Thyroid gland (tissue), 4 donors: ENCODE results near the gene WNT5A. TPM values are rescaled to one million over a fixed set of nuclear protein-coding genes. Genes with fewer than 3 reads are reported as not detected.

ENCODE experiments used
- DNase-seq, 2 donors: peaks; one replicate each; pipeline ENCODE4 v3.0.0-alpha.2; 2019
- H3K27ac ChIP-seq, 3 donors: fragments of 200-600 bp; sonication (generic); 1 replicate in 2 of 3; 2 replicates in 1 of 3; pipeline ENCODE4 v1.5.1; 2016 to 2019; ENCODE audit warnings: mild to moderate bottlenecking in 1 of 3, moderate library complexity in 1 of 3
- H3K27me3 ChIP-seq: fragments of 200-600 bp; sonication (generic); one replicate; pipeline ENCODE4 v1.5.1; 2019
- H3K36me3 ChIP-seq, 2 donors: fragments of 200-600 bp; sonication (generic); one replicate each; pipeline ENCODE4 v1.5.1; 2016 to 2019
- H3K4me1 ChIP-seq, 2 donors: fragments of 200-600 bp; sonication (generic); one replicate each; pipeline ENCODE4 v1.5.1; 2017 to 2019
- H3K4me3 ChIP-seq, 3 donors: fragments of 200-600 bp; sonication (generic); replicated peaks in 1 of 3; 1 replicate in 2 of 3; 2 replicates in 1 of 3; pipeline ENCODE4 v1.5.1; 2016; ENCODE audit warnings: mild to moderate bottlenecking in 1 of 3
- H3K9me3 ChIP-seq: fragments of 200-600 bp; sonication (generic); one replicate; pipeline ENCODE4 v1.5.1; 2017
- CTCF ChIP-seq, 6 experiments: fragments of 200-600 bp in 3 of 6; fragments of 450-650 bp in 3 of 6; sonication (generic) in 3 of 6; IDR thresholded peaks; one replicate each; pipeline ENCODE4 v1.5.1; 2016 to 2019; ENCODE audit warnings: antibody characterized with exemption in 6 of 6, mild to moderate bottlenecking in 2 of 6, inconsistent platforms in 1 of 6, moderate library complexity in 1 of 6
- POLR2A ChIP-seq, 2 donors: fragments of 450-650 bp; IDR thresholded peaks; one replicate each; pipeline ENCODE4 v1.6.1; 2017; ENCODE audit warnings: antibody characterized with exemption in 2 of 2, mild to moderate bottlenecking in 2 of 2, moderate library complexity in 1 of 2
- WGBS, 2 donors: methylation state at CpG; one replicate each; pipeline ENCODE4 v1.1.5; 2017; 5-methylcytosine and 5-hydroxymethylcytosine counted together
- intact Hi-C: fragments of 100-400 bp; cut with DNase I; formaldehyde crosslinking; loops from one replicate; pipeline ENCODE4 v1.15.1; 2023
- total RNA-seq, 4 donors: library from RNA; depleted of rRNA; stranded (reverse); fragments of >200 nt; gene quantifications; one replicate each; pipeline ENCODE4 v1.2.3, GENCODE V29; 2016

WNT5A gene
- total RNA-seq, 4 donors from 2014 or later, result 4.2 to 15.6 (median 10.4) TPM

GRCh38 chr3:55440104-55440708 is 46.9 kb downstream of the WNT5A start:
- no peaks in the 10 kb centered on the region for H3K27me3 ChIP-seq
- H3K36me3 ChIP-seq, result no peaks in the 10 kb centered on the region
- 54 to 74% methylated on average over 2 of the region's 2 CpGs for WGBS, 2 donors
- H3K4me3 ChIP-seq, result no peak overlapping the region
- intact Hi-C loops, result no loop called here
- H3K27ac ChIP-seq, result no peak overlapping the region
- peaks cover 4 to 5% of the 10 kb centered on the region in 2 donors for H3K4me1 ChIP-seq
- TF ChIP-seq CTCF (IDR thresholded peaks at IDR 0.05) (no peak), POLR2A (IDR thresholded peaks at IDR 0.05) (no peak)
- no peak for DNase-seq
- no peaks in the 10 kb centered on the region for H3K9me3 ChIP-seq

- intact Hi-C loops, result no loop called here
- no peaks in the 10 kb centered on the region for H3K27me3 ChIP-seq
- no peak overlapping the region for H3K4me3 ChIP-seq
- H3K9me3 ChIP-seq, result no peaks in the 10 kb centered on the region
- no peak for TF ChIP-seq CTCF (IDR thresholded peaks at IDR 0.05)
- H3K36me3 ChIP-seq, result no peaks in the 10 kb centered on the region
- H3K4me1 ChIP-seq, result no peaks in the 10 kb centered on the region
- no peak overlapping the region for H3K27ac ChIP-seq
- 87 to 93% methylated on average over 3 of the region's 3 CpGs for WGBS, 2 donors
- no peak for DNase-seq
Measured at GRCh38 chr3:55439657-55440056, 47.4 kb downstream of the WNT5A start.

- intact Hi-C loops, result no loop called here
- Histone ChIP-seq H3K4me1 (no peaks in the 10 kb centered on the region), H3K4me3 (no peak overlapping the region), H3K9me3 (no peaks in the 10 kb centered on the region), H3K36me3 (no peaks in the 10 kb centered on the region), H3K27me3 (no peaks in the 10 kb centered on the region), H3K27ac (no peak overlapping the region)
- no peak for DNase-seq
- no peak for TF ChIP-seq CTCF (IDR thresholded peaks at IDR 0.05)
- TF ChIP-seq POLR2A (IDR thresholded peaks at IDR 0.05), result no peak
Measured at GRCh38 chr3:55436644-55437043, 50.5 kb downstream of the WNT5A start.

GRCh38 chr3:55435491-55435890 is 51.6 kb downstream of the WNT5A start:
- H3K4me1 ChIP-seq, result no peaks in the 10 kb centered on the region
- no peaks in the 10 kb centered on the region for H3K36me3 ChIP-seq
- intact Hi-C loops, result no loop called here
- H3K27ac ChIP-seq, result no peak overlapping the region
- DNase-seq, result no peak
- no peaks in the 10 kb centered on the region for H3K27me3 ChIP-seq
- 71 to 75% methylated on average over 8 of the region's 8 CpGs for WGBS, 2 donors
- TF ChIP-seq POLR2A (IDR thresholded peaks at IDR 0.05) (no peak), CTCF (IDR thresholded peaks at IDR 0.05) (no peak)
- H3K9me3 ChIP-seq, result no peaks in the 10 kb centered on the region
- no peak overlapping the region for H3K4me3 ChIP-seq

GRCh38 chr3:55434789-55435188 is 52.3 kb downstream of the WNT5A start:
- peak in 1 of 2 donors; percentile 38 for DNase-seq
- H3K4me3 ChIP-seq, result no peak overlapping the region
- H3K4me1 ChIP-seq, result no peaks in the 10 kb centered on the region
- no peaks in the 10 kb centered on the region for H3K36me3 ChIP-seq
- TF ChIP-seq POLR2A (IDR thresholded peaks at IDR 0.05), result no peak
- TF ChIP-seq CTCF (IDR thresholded peaks at IDR 0.05), result peak in 3 of 6 experiments; percentile 34 to 44 (median 44)
- WGBS, 2 donors, result 97 to 98% methylated on average over 1 of the region's 1 CpG
- H3K9me3 ChIP-seq, result no peaks in the 10 kb centered on the region
- no peaks in the 10 kb centered on the region for H3K27me3 ChIP-seq
- no peak overlapping the region for H3K27ac ChIP-seq
- intact Hi-C loops, result no loop called here
